IMR-90 (cell line): Measurements from ENCODE around the gene GRIA2. TPM values are rescaled to one million over a fixed set of nuclear protein-coding genes. Genes with fewer than 3 reads are reported as not detected.

ENCODE experiments used
- ATAC-seq: fragments of 200-7000 bp; cut with Tn5 transposase; 2 replicates; pipeline ENCODE4 v1.9.1; 2020; ENCODE audit warnings: low read depth, mild to moderate bottlenecking, moderate library complexity
- BruUV-seq: library from RNA; stranded (reverse); fragments of 400-500 nt; replicated peaks from 2 replicates; lab custom pipeline; 2021; lab: Mats Ljungman, UMichigan
- CTCF ChIA-PET: fragments of 300-600 bp; formaldehyde crosslinking; extraction: SDS; loops from one replicate; lab custom pipeline; 2021; ENCODE audit warnings: antibody characterized with exemption; lab: Yijun Ruan, JAX
- POLR2A ChIA-PET: fragments of 300-600 bp; sonication (Branson Sonifier 250); formaldehyde crosslinking; loops from one replicate; lab custom pipeline; 2022; ENCODE audit warnings: antibody characterized with exemption; ENCODE audit not compliant: unreplicated experiment; lab: Charles Lee
- DNase-seq: peaks from one replicate; pipeline ENCODE4 v3.0.0; 2013
- H2AFZ ChIP-seq: replicated peaks from 2 replicates; pipeline ENCODE3; 2013; ENCODE audit warnings: low read length, mild to moderate bottlenecking; ENCODE audit not compliant: poor library complexity
- H2AK5ac ChIP-seq: 2 replicates; pipeline ENCODE4 v1.6.1; 2013; ENCODE audit warnings: low read depth, low read length, inconsistent platforms
- H2AK9ac ChIP-seq: replicated peaks from 2 replicates; pipeline ENCODE3; 2013; ENCODE audit warnings: mild to moderate bottlenecking, low read depth, low read length, moderate library complexity; ENCODE audit not compliant: poor library complexity
- H2BK120ac ChIP-seq: 2 replicates; pipeline ENCODE4 v1.6.1; 2013; ENCODE audit warnings: low read depth, low read length, inconsistent platforms
- H2BK15ac ChIP-seq: 3 replicates; pipeline ENCODE4 v1.6.1; 2013; ENCODE audit warnings: low read depth, low read length, inconsistent platforms
- H2BK20ac ChIP-seq: 2 replicates; pipeline ENCODE4 v1.6.1; 2013; ENCODE audit warnings: low read depth, mild to moderate bottlenecking, inconsistent platforms, low read length, moderate library complexity
- H2BK5ac ChIP-seq: 2 replicates; pipeline ENCODE4 v1.6.1; 2013; ENCODE audit warnings: mild to moderate bottlenecking, low read depth, low read length, inconsistent platforms; ENCODE audit not compliant: poor library complexity, severe bottlenecking
- H3K14ac ChIP-seq: replicated peaks from 2 replicates; pipeline ENCODE4 v1.6.1; 2013; ENCODE audit warnings: low read depth, low read length, inconsistent platforms
- H3K18ac ChIP-seq: 2 replicates; pipeline ENCODE4 v1.6.1; 2013; ENCODE audit warnings: low read depth, low read length, control low read depth
- H3K23ac ChIP-seq: 2 replicates; pipeline ENCODE4 v1.6.1; 2013; ENCODE audit warnings: low read depth, low read length, inconsistent platforms
- H3K27ac ChIP-seq: 2 replicates; pipeline ENCODE4 v1.5.1; 2013; ENCODE audit warnings: mild to moderate bottlenecking, control low read depth, low read length; ENCODE audit not compliant: insufficient read depth
- H3K27me3 ChIP-seq: 2 replicates; pipeline ENCODE4 v1.6.1; 2013; ENCODE audit warnings: low read length; ENCODE audit not compliant: control insufficient read depth, insufficient read depth
- H3K36me3 ChIP-seq: 2 replicates; pipeline ENCODE4 v1.6.1; 2013; ENCODE audit warnings: low read length, mixed read lengths; ENCODE audit not compliant: control insufficient read depth, insufficient read depth
- H3K4ac ChIP-seq: 2 replicates; pipeline ENCODE4 v1.6.1; 2013; ENCODE audit warnings: low read depth, low read length, inconsistent platforms
- H3K4me1 ChIP-seq: 2 replicates; pipeline ENCODE4 v1.6.1; 2013; ENCODE audit warnings: low read length, mixed read lengths; ENCODE audit not compliant: control insufficient read depth, insufficient read depth
- H3K4me2 ChIP-seq: 2 replicates; pipeline ENCODE4 v1.6.1; 2013; ENCODE audit warnings: low read depth, mild to moderate bottlenecking, control low read depth, low read length, moderate library complexity
- H3K4me3 ChIP-seq: 2 replicates; pipeline ENCODE4 v1.5.1; 2013; ENCODE audit warnings: low read depth, mild to moderate bottlenecking, control low read depth, low read length, moderate library complexity; ENCODE audit not compliant: insufficient read depth
- H3K56ac ChIP-seq: 2 replicates; pipeline ENCODE4 v1.6.1; 2013; ENCODE audit warnings: low read length, inconsistent platforms; ENCODE audit not compliant: insufficient read depth; ENCODE audit errors: extremely low read depth
- H3K79me1 ChIP-seq, 2 experiments: 2 replicates each; pipeline ENCODE4 v1.6.1; 2013; ENCODE audit warnings: low read length in 2 of 2, inconsistent platforms in 1 of 2, low read depth in 1 of 2
- H3K9ac ChIP-seq: 2 replicates; pipeline ENCODE4 v1.6.1; 2013; ENCODE audit warnings: low read depth, low read length, control low read depth
- H3K9me1 ChIP-seq: 2 replicates; pipeline ENCODE4 v1.6.1; 2013; ENCODE audit warnings: low read length, inconsistent platforms; ENCODE audit not compliant: insufficient read depth
- H3K9me3 ChIP-seq: 2 replicates; pipeline ENCODE4 v1.6.1; 2013; ENCODE audit warnings: low read length; ENCODE audit not compliant: control insufficient read depth, insufficient read depth
- H4K20me1 ChIP-seq: 2 replicates; pipeline ENCODE4 v1.6.1; 2013; ENCODE audit warnings: low read length, inconsistent platforms; ENCODE audit not compliant: insufficient read depth
- H4K5ac ChIP-seq: 2 replicates; pipeline ENCODE4 v1.6.1; 2013; ENCODE audit warnings: mild to moderate bottlenecking, low read depth, low read length, control low read depth
- H4K8ac ChIP-seq, 2 experiments: 2 replicates each; pipeline ENCODE4 v1.6.1; 2013; ENCODE audit warnings: low read depth in 2 of 2, low read length in 2 of 2, control low read depth in 1 of 2, inconsistent platforms in 1 of 2
- H4K91ac ChIP-seq: 2 replicates; pipeline ENCODE4 v1.6.1; 2013; ENCODE audit warnings: low read depth, low read length, inconsistent platforms; ENCODE audit not compliant: insufficient read depth
- CEBPB ChIP-seq: IDR thresholded peaks from 2 replicates; pipeline ENCODE4 v1.6.1; 2012; ENCODE audit warnings: low read depth, low read length, improper control_type of control experiment
- FOS ChIP-seq: fragments of 150-350 bp; IDR thresholded peaks from 2 replicates; pipeline ENCODE4 v1.6.1; 2016; ENCODE audit warnings: low read depth, low read length
- MAFK ChIP-seq: IDR thresholded peaks from 2 replicates; pipeline ENCODE4 v1.6.1; 2012; ENCODE audit warnings: low read depth, low read length, improper control_type of control experiment
- SMC3 ChIP-seq: fragments of 150-350 bp; IDR thresholded peaks from 2 replicates; pipeline ENCODE4 v1.6.1; 2016; ENCODE audit warnings: low read depth, mild to moderate bottlenecking, antibody characterized with exemption, low read length, moderate library complexity
- WGBS, 2 experiments: methylation state at CpG; one replicate each; pipeline versions ENCODE4 v1.1.5 to v1.1.7; 2013; ENCODE audit warnings: missing lambda C conversion rate in 2 of 2; ENCODE audit not compliant: insufficient read length in 1 of 2; ENCODE audit errors: extremely low coverage in 2 of 2; 5-methylcytosine and 5-hydroxymethylcytosine counted together
- dilution Hi-C: fragments of 300-500 bp; cut with HindIII; formaldehyde crosslinking; loops from one replicate; pipeline ENCODE4 v1.14.3; 2018; ENCODE audit warnings: low sequenced_read_pairs; ENCODE audit not compliant: unreplicated experiment
- in situ Hi-C: fragments of 300-500 bp; cut with MboI; formaldehyde crosslinking; loops from 3 replicates; pipeline ENCODE4 v1.14.3; 2019; ENCODE audit warnings: low sequenced_read_pairs, inconsistent platforms, mixed read lengths
- intact Hi-C: fragments of 100-400 bp; cut with micrococcal nuclease; formaldehyde crosslinking; loops from 2 replicates; pipeline ENCODE4 v1.10.0; 2022
- polyA plus RNA-seq, 3 experiments: library from polyadenylated mRNA; depleted of rRNA; stranded (reverse); fragments of >200 nt; gene quantifications; 2 replicates each; pipeline ENCODE4 v1.2.3, GENCODE V29; 2012; ENCODE audit warnings: low replicate concordance in 1 of 3
- total RNA-seq: library from RNA; depleted of rRNA; stranded (reverse); fragments of >200 nt; gene quantifications from 2 replicates; pipeline ENCODE4 v1.2.3, GENCODE V29; 2012

The GRIA2 gene
- total and polyA plus RNA-seq, 2 of the 4 experiments (the other 2 are of a cell fraction): not detected

DNA sequence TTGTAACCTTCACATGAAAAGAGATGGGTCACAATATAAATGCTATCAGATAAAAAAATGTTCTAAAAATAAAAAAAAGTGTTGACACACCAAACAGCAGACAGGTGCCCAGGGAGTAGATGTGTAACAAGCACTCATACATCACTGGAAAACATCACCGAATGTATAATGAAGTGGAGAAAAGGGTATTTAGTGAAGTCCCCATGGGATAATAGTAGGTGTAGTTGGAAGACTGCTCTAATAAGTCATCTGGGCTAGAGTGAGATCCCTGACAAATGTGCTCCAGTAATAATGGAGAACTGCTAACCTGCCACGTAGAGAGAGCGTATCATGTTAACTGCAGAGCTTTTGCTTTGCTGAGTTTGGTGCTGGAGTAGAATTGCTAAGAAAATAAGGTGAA, 152.0 kb downstream of the GRIA2 start:
- Histone ChIP-seq H3K9ac (no peak overlapping the region), H3K27me3 (no peaks in the 10 kb centered on the region), H2BK5ac (no peak overlapping the region), H2BK15ac (no peak overlapping the region), H3K27ac (no peak overlapping the region), H3K4ac (no peak overlapping the region), H2BK120ac (no peak overlapping the region), H2BK20ac (no peak overlapping the region), H4K91ac (no peak overlapping the region), H4K8ac (no peak overlapping the region), H4K20me1 (no peaks in the 10 kb centered on the region), H3K23ac (no peak overlapping the region), H3K9me3 (no peaks in the 10 kb centered on the region), H3K14ac (no peak overlapping the region), H2AK9ac (no peak overlapping the region), H3K36me3 (no peaks in the 10 kb centered on the region), H4K5ac (no peak overlapping the region), H2AK5ac (no peak overlapping the region), H3K9me1 (no peaks in the 10 kb centered on the region), H3K18ac (no peak overlapping the region), H3K79me1 (no peaks in the 10 kb centered on the region), H3K4me1 (no peaks in the 10 kb centered on the region), H2AFZ (no peak overlapping the region), H3K4me2 (no peak overlapping the region), H3K56ac (no peak overlapping the region), H3K4me3 (no peak overlapping the region)
- DNase-seq: no peak
- dilution Hi-C loops (no loop called here), in situ Hi-C loops (no loop called here), intact Hi-C loops (no loop called here)
- POLR2A ChIA-PET: no interaction called here
- TF ChIP-seq MAFK (no peak), FOS (no peak), SMC3 (no peak), CEBPB (no peak)
- 100% methylated on average over 1 of the region's 3 CpGs; no CpG with 5 or more reads in 1 of the 2 experiments for WGBS, 2 experiments
- no TSS peak for BruUV-seq
- no peak for ATAC-seq
- CTCF ChIA-PET: no interaction called here
